ENCODE measurements around the gene PALS2.

DNA sequence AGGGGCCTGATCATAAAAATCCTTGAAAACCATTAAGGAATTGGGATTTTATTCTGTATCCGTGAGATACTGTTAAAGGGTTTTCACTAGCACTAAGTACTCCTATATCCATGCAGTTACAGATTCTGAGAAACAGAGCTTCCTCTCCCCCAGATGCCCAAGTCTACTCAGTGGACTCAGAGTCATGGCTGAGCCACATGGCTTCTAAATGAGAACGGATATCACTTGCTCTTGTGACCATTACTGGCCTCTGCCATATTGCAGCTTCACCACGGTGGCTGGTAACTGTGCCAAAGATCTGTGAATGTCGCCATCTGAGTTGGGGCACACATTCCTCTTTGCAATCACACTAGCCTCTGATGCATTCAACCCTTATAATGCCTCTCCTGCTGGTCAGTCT lies 42.0 kb upstream of the PALS2 start:
- TF ChIP-seq, protein P1, sequence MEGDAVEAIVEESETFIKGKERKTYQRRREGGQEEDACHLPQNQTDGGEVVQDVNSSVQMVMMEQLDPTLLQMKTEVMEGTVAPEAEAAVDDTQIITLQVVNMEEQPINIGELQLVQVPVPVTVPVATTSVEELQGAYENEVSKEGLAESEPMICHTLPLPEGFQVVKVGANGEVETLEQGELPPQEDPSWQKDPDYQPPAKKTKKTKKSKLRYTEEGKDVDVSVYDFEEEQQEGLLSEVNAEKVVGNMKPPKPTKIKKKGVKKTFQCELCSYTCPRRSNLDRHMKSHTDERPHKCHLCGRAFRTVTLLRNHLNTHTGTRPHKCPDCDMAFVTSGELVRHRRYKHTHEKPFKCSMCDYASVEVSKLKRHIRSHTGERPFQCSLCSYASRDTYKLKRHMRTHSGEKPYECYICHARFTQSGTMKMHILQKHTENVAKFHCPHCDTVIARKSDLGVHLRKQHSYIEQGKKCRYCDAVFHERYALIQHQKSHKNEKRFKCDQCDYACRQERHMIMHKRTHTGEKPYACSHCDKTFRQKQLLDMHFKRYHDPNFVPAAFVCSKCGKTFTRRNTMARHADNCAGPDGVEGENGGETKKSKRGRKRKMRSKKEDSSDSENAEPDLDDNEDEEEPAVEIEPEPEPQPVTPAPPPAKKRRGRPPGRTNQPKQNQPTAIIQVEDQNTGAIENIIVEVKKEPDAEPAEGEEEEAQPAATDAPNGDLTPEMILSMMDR (CRISPR knock-in tag; IDR thresholded peaks at IDR 0.05) = no peak
- no peak for TF ChIP-seq MAFG (CRISPR knock-in tag; IDR thresholded peaks at IDR 0.05)
- no peak for TF ChIP-seq ZNF781 (CRISPR knock-in tag; IDR thresholded peaks at IDR 0.05; ENCODE audit: borderline replicate concordance, not compliant biosample characterization)
- TF ChIP-seq RFXANK (CRISPR knock-in tag; IDR thresholded peaks at IDR 0.05) = no peak
- no peak for TF ChIP-seq CHD2 (IDR thresholded peaks at IDR 0.05; ENCODE audit: low read depth, low read length)
